Right atrium auricular region (tissue), 2 donors: ENCODE results near the gene WASF2. TPM values are rescaled to one million over a fixed set of nuclear protein-coding genes. Genes with fewer than 3 reads are reported as not detected.

ENCODE experiments used
- DNase-seq: peaks from one replicate; pipeline ENCODE4 v3.0.0-alpha.2; 2019; ENCODE audit warnings: low spot score
- H3K27ac ChIP-seq, 2 donors: fragments of 200-600 bp; sonication (generic); 1 replicate in 1 of 2; 2 replicates in 1 of 2; pipeline ENCODE4 v1.5.1; 2016 to 2019
- H3K27me3 ChIP-seq, 2 donors: fragments of 200-600 bp; sonication (generic); one replicate each; pipeline versions ENCODE4 v1.5.1 to v1.6.0; 2017 to 2019
- H3K36me3 ChIP-seq: fragments of 200-600 bp; sonication (generic); one replicate; pipeline ENCODE4 v1.5.1; 2016
- H3K4me1 ChIP-seq, 2 donors: fragments of 200-600 bp; sonication (generic); one replicate each; pipeline versions ENCODE4 v1.5.1 to v1.6.0; 2017 to 2019
- H3K4me3 ChIP-seq, 2 donors: fragments of 200-600 bp; sonication (generic); 1 replicate in 1 of 2; 2 replicates in 1 of 2; pipeline ENCODE4 v1.5.1; 2017 to 2019; ENCODE audit warnings: mild to moderate bottlenecking in 1 of 2, moderate library complexity in 1 of 2
- H3K9me3 ChIP-seq, 2 donors: fragments of 200-600 bp; sonication (generic); one replicate each; pipeline ENCODE4 v1.5.1; 2019
- CTCF ChIP-seq, 2 donors: fragments of 200-600 bp; sonication (generic); IDR thresholded peaks; one replicate each; pipeline ENCODE4 v1.5.1; 2019; ENCODE audit warnings: antibody characterized with exemption in 2 of 2
- total RNA-seq, 2 donors: library from RNA; depleted of rRNA; stranded (reverse); fragments of >200 nt; gene quantifications; one replicate each; pipeline ENCODE4 v1.1.0, GENCODE V29; 2016

The WASF2 gene
- total RNA-seq, 2 donors from 2014 or later: 20.7 to 49.0 TPM

- Histone ChIP-seq H3K4me1 (peaks cover 0 to 96% of the 10 kb centered on the region in 2 donors), H3K27me3 (no peaks in the 10 kb centered on the region), H3K4me3 (peak overlapping the region in 1 of 2 donors; percentile 14), H3K27ac (peak overlapping the region; percentile 72 to 86), H3K36me3 (no peaks in the 10 kb centered on the region), H3K9me3 (no peaks in the 10 kb centered on the region)
- TF ChIP-seq CTCF (IDR thresholded peaks at IDR 0.05): peak in 1 of 2 donors; percentile 61
- DNase-seq: no peak
Observed at GRCh38 chr1:27522432-27523336, 32.7 kb upstream of the WASF2 start.

- H3K27me3 ChIP-seq: no peaks in the 10 kb centered on the region
- H3K4me3 ChIP-seq: no peak overlapping the region
- no peaks in the 10 kb centered on the region for H3K9me3 ChIP-seq
- no peaks in the 10 kb centered on the region for H3K36me3 ChIP-seq
- no peak for TF ChIP-seq CTCF (IDR thresholded peaks at IDR 0.05)
- H3K4me1 ChIP-seq: peaks cover 0 to 96% of the 10 kb centered on the region in 2 donors
- peak overlapping the region; percentile 72 to 86 for H3K27ac ChIP-seq
- DNase-seq: no peak
Observed at GRCh38 chr1:27521861-27522431, 32.0 kb upstream of the WASF2 start.

GRCh38 chr1:27521336-27521831 lies 31.4 kb upstream of the WASF2 start:
- Histone ChIP-seq H3K4me3 (peak overlapping the region in 1 of 2 donors; percentile 0), H3K27ac (peak overlapping the region; percentile 72 to 86), H3K4me1 (peaks cover 0 to 96% of the 10 kb centered on the region in 2 donors), H3K9me3 (no peaks in the 10 kb centered on the region), H3K27me3 (no peaks in the 10 kb centered on the region), H3K36me3 (no peaks in the 10 kb centered on the region)
- DNase-seq: no peak
- TF ChIP-seq CTCF (IDR thresholded peaks at IDR 0.05): no peak

- no peak overlapping the region for H3K4me3 ChIP-seq
- TF ChIP-seq CTCF (IDR thresholded peaks at IDR 0.05): no peak
- peaks cover 0 to 96% of the 10 kb centered on the region in 2 donors for H3K4me1 ChIP-seq
- H3K9me3 ChIP-seq: no peaks in the 10 kb centered on the region
- no peaks in the 10 kb centered on the region for H3K27me3 ChIP-seq
- no peaks in the 10 kb centered on the region for H3K36me3 ChIP-seq
- peak overlapping the region; percentile 72 to 86 for H3K27ac ChIP-seq
- no peak for DNase-seq
Observed at GRCh38 chr1:27520651-27521050, 30.7 kb upstream of the WASF2 start.

GRCh38 chr1:27519331-27520258 lies 29.6 kb upstream of the WASF2 start:
- peak overlapping the region; percentile 72 to 86 for H3K27ac ChIP-seq
- no peak for TF ChIP-seq CTCF (IDR thresholded peaks at IDR 0.05)
- peaks cover 0 to 88% of the 10 kb centered on the region in 2 donors for H3K4me1 ChIP-seq
- no peak for DNase-seq
- H3K9me3 ChIP-seq: no peaks in the 10 kb centered on the region
- peak overlapping the region in 1 of 2 donors; percentile 1 for H3K4me3 ChIP-seq
- H3K27me3 ChIP-seq: no peaks in the 10 kb centered on the region
- H3K36me3 ChIP-seq: no peaks in the 10 kb centered on the region
